RWPE2 (cell line): ENCODE results near the gene NDUFV2.

ENCODE experiments used
- ATAC-seq: fragments of 200-7000 bp; cut with Tn5 transposase; 3 replicates; pipeline ENCODE4 v1.9.1; 2021; ENCODE audit warnings: low read depth
- DNase-seq: peaks from one replicate; pipeline ENCODE4 v3.0.0-alpha.2; 2020; ENCODE audit warnings: low spot score
- H3K27ac ChIP-seq: fragments of 450-650 bp; 2 replicates; pipeline ENCODE4 v1.5.1; 2017; ENCODE audit warnings: mild to moderate bottlenecking; ENCODE audit not compliant: poor library complexity, severe bottlenecking
- H3K27me3 ChIP-seq: fragments of 250-450 bp; sonication (Bioruptor Pico); 2 replicates; pipeline ENCODE4 v1.5.1; 2021; ENCODE audit warnings: mild to moderate bottlenecking, moderate library complexity; ENCODE audit not compliant: insufficient read depth, poor library complexity, severe bottlenecking
- H3K36me3 ChIP-seq: fragments of 250-450 bp; sonication (Bioruptor Pico); 2 replicates; pipeline ENCODE4 v1.5.1; 2020; ENCODE audit warnings: low read depth, mild to moderate bottlenecking, moderate library complexity
- H3K4me1 ChIP-seq: fragments of 250-450 bp; sonication (Bioruptor Pico); 2 replicates; pipeline ENCODE4 v1.5.1; 2021; ENCODE audit warnings: mild to moderate bottlenecking, moderate library complexity; ENCODE audit not compliant: insufficient read depth, poor library complexity, severe bottlenecking
- H3K4me3 ChIP-seq: fragments of 250-450 bp; sonication (Bioruptor Pico); 2 replicates; pipeline ENCODE4 v1.5.1; 2021; ENCODE audit warnings: mild to moderate bottlenecking, moderate library complexity; ENCODE audit not compliant: severe bottlenecking
- H3K9me3 ChIP-seq: fragments of 250-450 bp; sonication (Bioruptor Pico); 2 replicates; pipeline ENCODE4 v1.5.1; 2021; ENCODE audit warnings: mild to moderate bottlenecking, moderate library complexity; ENCODE audit not compliant: severe bottlenecking
- TF ChIP-seq, protein P1 (sequence below): fragments of 450-650 bp; IDR thresholded peaks from one replicate; pipeline ENCODE4 v1.5.1; 2017; ENCODE audit warnings: mild to moderate bottlenecking, moderate library complexity; ENCODE audit not compliant: poor library complexity, severe bottlenecking

Gene NDUFV2

DNA sequence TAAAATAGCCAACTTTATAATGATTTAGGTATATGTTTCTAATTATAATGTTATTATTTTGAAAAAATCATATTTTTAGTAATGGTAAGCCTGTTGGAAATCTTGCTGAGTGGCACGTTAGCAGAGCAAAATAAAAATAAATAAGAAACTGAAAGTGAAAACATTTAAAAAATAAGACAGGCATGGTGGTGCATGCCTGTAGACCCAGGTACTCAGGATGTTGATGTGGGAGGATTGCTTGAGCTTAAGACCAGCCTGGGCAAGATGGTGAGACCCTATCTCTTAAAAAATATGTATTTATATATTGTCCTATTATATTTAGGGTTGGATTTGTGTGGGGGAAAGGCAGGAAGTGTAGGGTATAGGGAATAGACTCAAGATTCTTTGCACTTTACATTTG lies 18.3 kb downstream of the NDUFV2 start:
- Histone ChIP-seq H3K27ac (no peak overlapping the region), H3K4me1 (peaks cover 45% of the 10 kb centered on the region), H3K36me3 (peaks cover 85% of the 10 kb centered on the region), H3K27me3 (no peaks in the 10 kb centered on the region), H3K9me3 (no peaks in the 10 kb centered on the region), H3K4me3 (no peak overlapping the region)
- TF ChIP-seq, protein P1, sequence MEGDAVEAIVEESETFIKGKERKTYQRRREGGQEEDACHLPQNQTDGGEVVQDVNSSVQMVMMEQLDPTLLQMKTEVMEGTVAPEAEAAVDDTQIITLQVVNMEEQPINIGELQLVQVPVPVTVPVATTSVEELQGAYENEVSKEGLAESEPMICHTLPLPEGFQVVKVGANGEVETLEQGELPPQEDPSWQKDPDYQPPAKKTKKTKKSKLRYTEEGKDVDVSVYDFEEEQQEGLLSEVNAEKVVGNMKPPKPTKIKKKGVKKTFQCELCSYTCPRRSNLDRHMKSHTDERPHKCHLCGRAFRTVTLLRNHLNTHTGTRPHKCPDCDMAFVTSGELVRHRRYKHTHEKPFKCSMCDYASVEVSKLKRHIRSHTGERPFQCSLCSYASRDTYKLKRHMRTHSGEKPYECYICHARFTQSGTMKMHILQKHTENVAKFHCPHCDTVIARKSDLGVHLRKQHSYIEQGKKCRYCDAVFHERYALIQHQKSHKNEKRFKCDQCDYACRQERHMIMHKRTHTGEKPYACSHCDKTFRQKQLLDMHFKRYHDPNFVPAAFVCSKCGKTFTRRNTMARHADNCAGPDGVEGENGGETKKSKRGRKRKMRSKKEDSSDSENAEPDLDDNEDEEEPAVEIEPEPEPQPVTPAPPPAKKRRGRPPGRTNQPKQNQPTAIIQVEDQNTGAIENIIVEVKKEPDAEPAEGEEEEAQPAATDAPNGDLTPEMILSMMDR, result no peak
- DNase-seq (no peak), ATAC-seq (no peak)

DNA sequence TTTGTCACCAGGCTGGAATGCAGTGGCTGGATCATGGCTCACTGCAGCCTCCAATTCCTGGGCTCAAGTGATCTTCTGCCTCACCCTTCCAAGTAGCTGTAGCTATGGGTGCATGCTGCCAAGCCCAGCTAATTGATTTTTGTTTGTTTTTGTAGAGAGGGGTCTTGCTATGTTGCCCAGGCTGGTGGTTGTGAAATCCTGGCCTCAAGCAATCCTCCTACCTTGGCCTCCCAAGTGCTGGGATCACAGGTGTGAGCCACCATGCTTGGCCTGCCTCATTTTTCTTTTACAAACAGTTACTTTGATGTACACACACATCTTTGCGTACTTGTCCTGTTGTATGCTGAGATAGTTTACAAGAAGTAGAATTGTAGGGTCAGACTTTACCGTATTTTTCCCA lies 21.0 kb downstream of the NDUFV2 start:
- Histone ChIP-seq H3K36me3 (peaks cover 96% of the 10 kb centered on the region), H3K4me3 (no peak overlapping the region), H3K4me1 (peaks cover 17% of the 10 kb centered on the region), H3K27me3 (no peaks in the 10 kb centered on the region), H3K27ac (no peak overlapping the region), H3K9me3 (no peaks in the 10 kb centered on the region)
- ATAC-seq (no peak), DNase-seq (no peak)
- TF ChIP-seq, protein P1, result no peak

DNA sequence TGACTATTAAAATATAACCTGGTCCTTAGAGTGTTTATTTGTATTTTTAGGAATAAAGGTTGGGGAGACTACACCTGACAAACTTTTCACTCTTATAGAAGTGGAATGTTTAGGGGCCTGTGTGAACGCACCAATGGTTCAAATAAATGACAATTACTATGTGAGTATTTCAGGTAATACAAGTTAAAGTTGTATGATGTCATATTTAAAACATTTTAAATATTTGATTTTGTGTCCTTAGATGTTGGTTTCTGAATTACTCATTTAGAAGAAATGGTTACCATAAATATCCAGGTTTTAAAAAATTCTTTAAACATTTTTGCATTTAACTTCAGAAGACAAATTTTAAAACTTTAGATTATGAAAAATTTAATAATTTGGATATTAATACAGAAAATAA lies 22.3 kb downstream of the NDUFV2 start:
- peaks cover 96% of the 10 kb centered on the region for H3K36me3 ChIP-seq
- H3K4me3 ChIP-seq, result no peak overlapping the region
- DNase-seq, result no peak
- H3K9me3 ChIP-seq, result no peaks in the 10 kb centered on the region
- peaks cover 8% of the 10 kb centered on the region for H3K4me1 ChIP-seq
- no peak overlapping the region for H3K27ac ChIP-seq
- TF ChIP-seq, protein P1, result no peak
- H3K27me3 ChIP-seq, result no peaks in the 10 kb centered on the region
- ATAC-seq, result no peak

DNA sequence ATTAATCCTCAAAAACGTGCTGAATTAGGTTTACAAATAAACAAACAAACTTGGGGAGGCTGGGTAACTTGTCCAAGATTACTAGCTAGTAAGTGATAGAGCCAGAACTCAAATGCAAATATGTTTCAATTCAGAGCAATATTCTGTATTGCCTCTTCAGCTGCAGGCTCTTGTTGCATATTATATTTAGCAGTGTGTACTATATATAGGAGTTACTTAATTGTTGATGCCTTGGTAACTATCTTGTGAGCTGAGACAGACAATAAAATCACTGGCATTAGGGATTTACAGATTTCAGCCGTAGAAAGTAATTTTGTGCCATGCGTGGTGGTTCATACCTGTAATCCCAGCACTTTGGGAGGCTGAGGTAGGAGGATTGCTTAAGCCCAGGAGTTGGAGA lies 23.8 kb downstream of the NDUFV2 start:
- TF ChIP-seq, protein P1, result no peak
- H3K4me1 ChIP-seq, result no peaks in the 10 kb centered on the region
- peaks cover 96% of the 10 kb centered on the region for H3K36me3 ChIP-seq
- no peaks in the 10 kb centered on the region for H3K9me3 ChIP-seq
- H3K4me3 ChIP-seq, result no peak overlapping the region
- H3K27me3 ChIP-seq, result no peaks in the 10 kb centered on the region
- H3K27ac ChIP-seq, result no peak overlapping the region
- ATAC-seq, result no peak
- no peak for DNase-seq

GRCh38 chr18:9130195-9130594 lies 27.7 kb downstream of the NDUFV2 start:
- TF ChIP-seq, protein P1, result no peak
- peaks cover 87% of the 10 kb centered on the region for H3K36me3 ChIP-seq
- no peak overlapping the region for H3K4me3 ChIP-seq
- no peaks in the 10 kb centered on the region for H3K4me1 ChIP-seq
- ATAC-seq (no peak), DNase-seq (no peak)
- H3K27me3 ChIP-seq, result no peaks in the 10 kb centered on the region
- H3K27ac ChIP-seq, result no peak overlapping the region
- no peaks in the 10 kb centered on the region for H3K9me3 ChIP-seq
